H1 (cell line): ENCODE data around the gene BTNL3.

ENCODE experiments used
- ATF3 ChIP-seq: IDR thresholded peaks from 2 replicates; pipeline ENCODE4 v1.6.1; 2011; ENCODE audit warnings: low read depth, mild to moderate bottlenecking, low read length; ENCODE audit not compliant: insufficient read depth
- BCL11A ChIP-seq, 2 experiments: IDR thresholded peaks; one replicate each; pipeline ENCODE4 v1.6.1; 2011; ENCODE audit warnings: low read depth in 2 of 2, low read length in 2 of 2, mild to moderate bottlenecking in 2 of 2
- BRCA1 ChIP-seq: IDR thresholded peaks from 2 replicates; pipeline ENCODE4 v1.6.1; 2012; ENCODE audit warnings: low read depth, low read length, improper control_type of control experiment
- CBX8 ChIP-seq: fragments of 300-800, 300-1000 bp; sonication (generic); IDR thresholded peaks from 2 replicates; pipeline ENCODE4 v1.7.1; 2016; ENCODE audit warnings: low read depth, low read length, borderline replicate concordance
- CTCF ChIP-seq, 3 experiments: IDR thresholded peaks; 1 replicate in 2 of 3; 2 replicates in 1 of 3; pipeline versions ENCODE4 v1.5.1 to v1.6.1; 2011; ENCODE audit warnings: low read length in 3 of 3, mild to moderate bottlenecking in 3 of 3, inconsistent platforms in 2 of 3, low read depth in 1 of 3, moderate library complexity in 1 of 3; ENCODE audit not compliant: insufficient read depth in 1 of 3; ENCODE audit errors: control extremely low read depth in 1 of 3
- EP300 ChIP-seq, 2 experiments: IDR thresholded peaks; 1 replicate in 1 of 2; 2 replicates in 1 of 2; pipeline ENCODE4 v1.6.1; 2011 to 2012; ENCODE audit warnings: low read depth in 2 of 2, low read length in 2 of 2, mild to moderate bottlenecking in 2 of 2, borderline replicate concordance in 1 of 2, inconsistent platforms in 1 of 2, moderate library complexity in 1 of 2
- JUN ChIP-seq: IDR thresholded peaks from 2 replicates; pipeline ENCODE4 v1.6.1; 2011; ENCODE audit warnings: low read depth, mild to moderate bottlenecking, improper control_type of control experiment, low read length
- ZNF274 ChIP-seq: IDR thresholded peaks from 2 replicates; pipeline ENCODE4 v1.7.0; 2012; ENCODE audit warnings: low read length, borderline replicate concordance; ENCODE audit errors: extremely low read depth

GRCh38 chr5:181039931-181040630 is 51.4 kb downstream of the BTNL3 start, which contains the start of gene BTNL9:
- TF ChIP-seq CTCF (IDR thresholded peaks at IDR 0.05; ENCODE audit: control extremely low read depth in 1 of 3, insufficient read depth in 1 of 3, low read depth in 1 of 3, low read length in 3 of 3): no peak
- no peak for TF ChIP-seq BCL11A (IDR thresholded peaks at IDR 0.05; ENCODE audit: low read depth in 2 of 2, low read length in 2 of 2)
- no peak for TF ChIP-seq EP300 (IDR thresholded peaks at IDR 0.05; ENCODE audit: borderline replicate concordance in 1 of 2, low read depth in 2 of 2, low read length in 2 of 2)
- no peak for TF ChIP-seq ZNF274
- TF ChIP-seq ATF3: no peak
- no peak for TF ChIP-seq JUN
- no peak for TF ChIP-seq CBX8
- no peak for TF ChIP-seq BRCA1
